ENCODE measurements around the gene PRPF6. TPM values are rescaled to one million over a fixed set of nuclear protein-coding genes. Genes with fewer than 3 reads are reported as not detected.
A peak's percentile ranks its signal among the peaks of the same experiment; 100 is the strongest.

PRPF6 gene
- total and polyA plus RNA-seq, 2 donors from 2014 or later: 51.3 to 73.3 TPM

DNA sequence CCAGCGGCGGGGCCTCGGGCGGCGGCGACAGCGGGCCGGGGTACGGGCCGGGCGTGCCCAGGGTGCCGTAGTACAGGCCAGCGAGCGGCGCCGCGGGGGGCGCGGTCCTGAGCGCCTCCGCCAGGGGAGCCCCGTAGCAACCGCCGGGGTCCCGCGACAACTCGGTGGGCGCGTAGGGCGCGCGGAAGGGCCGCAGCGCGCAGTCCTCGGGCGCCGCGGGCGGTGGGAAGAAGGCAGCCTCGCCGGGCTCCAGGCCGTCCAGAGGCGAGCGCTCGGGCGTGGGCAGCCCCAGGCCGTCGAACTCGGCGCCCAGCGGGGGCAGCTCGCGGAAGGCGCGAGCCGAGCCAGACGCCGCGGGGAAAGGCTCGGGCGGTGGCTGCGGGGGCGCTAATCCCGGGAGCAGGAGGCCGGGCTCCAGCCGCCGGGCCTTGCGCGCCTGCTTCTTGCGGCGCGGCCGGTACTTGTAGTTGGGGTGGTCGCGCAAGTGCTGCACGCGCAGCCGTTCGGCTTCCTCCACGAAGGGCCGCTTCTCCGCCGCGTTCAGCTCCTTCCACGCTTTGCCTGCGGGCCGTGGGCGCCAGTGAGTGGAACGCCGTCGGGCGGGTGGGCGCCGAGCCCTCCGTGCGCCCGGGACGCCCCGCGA, 67.6 kb downstream of the PRPF6 start:
- peaks cover 7% of the 10 kb centered on the region for H3K27me3 ChIP-seq (ENCODE audit: control insufficient read depth, insufficient read depth, low read length)
- DNase-seq (peak in 1 of 5 donors; percentile 42), FAIRE-seq (no peak)
- TF ChIP-seq, protein P1, sequence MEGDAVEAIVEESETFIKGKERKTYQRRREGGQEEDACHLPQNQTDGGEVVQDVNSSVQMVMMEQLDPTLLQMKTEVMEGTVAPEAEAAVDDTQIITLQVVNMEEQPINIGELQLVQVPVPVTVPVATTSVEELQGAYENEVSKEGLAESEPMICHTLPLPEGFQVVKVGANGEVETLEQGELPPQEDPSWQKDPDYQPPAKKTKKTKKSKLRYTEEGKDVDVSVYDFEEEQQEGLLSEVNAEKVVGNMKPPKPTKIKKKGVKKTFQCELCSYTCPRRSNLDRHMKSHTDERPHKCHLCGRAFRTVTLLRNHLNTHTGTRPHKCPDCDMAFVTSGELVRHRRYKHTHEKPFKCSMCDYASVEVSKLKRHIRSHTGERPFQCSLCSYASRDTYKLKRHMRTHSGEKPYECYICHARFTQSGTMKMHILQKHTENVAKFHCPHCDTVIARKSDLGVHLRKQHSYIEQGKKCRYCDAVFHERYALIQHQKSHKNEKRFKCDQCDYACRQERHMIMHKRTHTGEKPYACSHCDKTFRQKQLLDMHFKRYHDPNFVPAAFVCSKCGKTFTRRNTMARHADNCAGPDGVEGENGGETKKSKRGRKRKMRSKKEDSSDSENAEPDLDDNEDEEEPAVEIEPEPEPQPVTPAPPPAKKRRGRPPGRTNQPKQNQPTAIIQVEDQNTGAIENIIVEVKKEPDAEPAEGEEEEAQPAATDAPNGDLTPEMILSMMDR (IDR thresholded peaks at IDR 0.05; ENCODE audit: borderline replicate concordance, extremely low read depth, insufficient read depth): no peak
- H3K9me3 ChIP-seq (ENCODE audit: control insufficient read depth in 2 of 3, insufficient read depth in 1 of 3, low read length in 3 of 3): no peaks in the 10 kb centered on the region
- H3K4me1 ChIP-seq (ENCODE audit: control insufficient read depth in 2 of 3, insufficient read depth in 2 of 3, low read depth in 1 of 3, low read length in 3 of 3): peaks cover 0 to 9% (median 0%) of the 10 kb centered on the region in 3 donors
- no peak overlapping the region for H3K9ac ChIP-seq (ENCODE audit: low read length in 3 of 3)
- H3K36me3 ChIP-seq (ENCODE audit: control insufficient read depth in 2 of 3, insufficient read depth in 3 of 3, low read length in 3 of 3): no peaks in the 10 kb centered on the region
- no peak overlapping the region for H3K27ac ChIP-seq (ENCODE audit: low read depth in 2 of 2, low read length in 2 of 2)
- intact Hi-C loops (cut with DNase I): no loop called here
- H3K4me3 ChIP-seq (ENCODE audit: low read length in 3 of 3): no peak overlapping the region

DNA sequence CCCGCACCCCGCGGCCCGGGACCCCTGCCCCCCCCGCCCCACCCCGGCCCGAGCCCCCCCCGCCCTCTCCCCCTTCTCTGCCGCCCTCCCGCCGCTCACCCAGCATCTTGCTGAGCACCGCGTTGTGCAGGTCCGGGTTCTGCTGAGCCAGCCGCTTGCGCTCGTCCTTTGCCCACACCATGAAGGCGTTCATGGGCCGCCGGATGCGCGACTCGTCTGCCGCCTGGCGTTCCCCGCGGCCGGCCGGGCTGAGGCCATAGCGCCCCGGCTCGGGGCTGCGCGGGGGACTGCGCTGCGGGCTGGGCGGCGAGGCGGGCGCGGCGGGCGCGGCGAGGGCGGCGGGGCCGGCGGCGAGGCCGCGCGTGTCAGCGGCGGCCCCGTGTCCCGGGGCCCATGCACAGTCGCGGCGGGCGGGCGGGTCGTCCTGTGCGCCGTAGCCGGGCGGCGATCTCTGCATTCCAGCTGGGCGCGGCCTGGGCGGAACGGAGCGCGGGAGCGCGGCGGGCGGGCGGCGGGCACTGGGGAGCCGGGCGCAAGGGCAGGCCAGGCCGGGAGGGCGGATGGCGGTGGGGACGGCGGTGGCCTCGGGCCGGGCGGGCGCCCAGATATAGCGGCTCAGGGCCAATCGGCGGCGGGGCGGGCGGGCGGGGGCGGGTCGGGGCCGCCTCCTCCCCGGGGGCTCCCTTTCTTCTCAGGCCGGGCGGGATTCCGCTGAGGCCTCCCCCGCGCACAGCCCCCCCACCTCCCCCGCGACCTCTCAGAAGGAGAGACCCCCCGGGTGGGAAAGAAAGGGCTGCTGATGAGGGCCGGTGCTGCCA, 68.3 kb downstream of the PRPF6 start, which contains the start of gene SOX18:
Gene SOX18 (minus strand): TSS at position 580 of the 818 bp plus-strand sequence. CDS start 123 bp downstream, at position 457.
- H3K27me3 ChIP-seq (ENCODE audit: control insufficient read depth, insufficient read depth, low read length): peaks cover 7% of the 10 kb centered on the region
- intact Hi-C loops (cut with DNase I): no loop called here
- no peak within 1 kb of the TSS for H3K9ac ChIP-seq (ENCODE audit: low read length in 3 of 3)
- H3K36me3 ChIP-seq (ENCODE audit: control insufficient read depth in 2 of 3, insufficient read depth in 3 of 3, low read length in 3 of 3): no peaks in the 10 kb centered on the region
- peak within 1 kb of the TSS; percentile 54 to 68 for H3K27ac ChIP-seq (ENCODE audit: low read depth in 2 of 2, low read length in 2 of 2)
- H3K4me3 ChIP-seq (ENCODE audit: low read length in 3 of 3): peak within 1 kb of the TSS in 1 of 3 donors; percentile 46
- no peaks in the 10 kb centered on the region for H3K9me3 ChIP-seq (ENCODE audit: control insufficient read depth in 2 of 3, insufficient read depth in 1 of 3, low read length in 3 of 3)
- peaks cover 0 to 12% (median 0%) of the 10 kb centered on the region in 3 donors for H3K4me1 ChIP-seq (ENCODE audit: control insufficient read depth in 2 of 3, insufficient read depth in 2 of 3, low read depth in 1 of 3, low read length in 3 of 3)
- TF ChIP-seq, protein P1 (IDR thresholded peaks at IDR 0.05; ENCODE audit: borderline replicate concordance, extremely low read depth, insufficient read depth): no peak
- DNase-seq (peak in 2 of 5 donors; percentile 63 to 86), FAIRE-seq (no peak)

DNA sequence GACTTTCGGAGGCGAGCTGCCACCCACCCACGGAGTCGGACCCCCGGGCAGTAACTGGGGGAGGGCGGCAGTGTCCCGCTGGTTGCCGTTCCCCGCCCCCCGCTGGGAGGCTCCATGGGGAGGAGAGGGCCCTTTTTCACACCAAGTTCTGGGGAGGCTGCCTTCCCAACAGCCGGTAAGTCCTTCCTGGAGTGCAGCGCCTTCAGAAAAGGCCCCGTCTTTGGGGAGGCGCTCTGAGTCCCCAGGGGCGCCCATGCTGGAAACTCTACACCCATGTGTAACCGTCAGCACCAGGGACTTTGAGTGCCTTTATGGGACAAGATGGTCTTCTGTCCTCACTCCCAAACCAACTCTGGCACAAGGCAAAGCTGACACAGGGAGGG, 68.9 kb downstream of the PRPF6 start:
- peak overlapping the region in 1 of 3 donors; percentile 46 for H3K4me3 ChIP-seq (ENCODE audit: low read length in 3 of 3)
- no peak for FAIRE-seq
- H3K27me3 ChIP-seq (ENCODE audit: control insufficient read depth, insufficient read depth, low read length): peaks cover 7% of the 10 kb centered on the region
- H3K4me1 ChIP-seq (ENCODE audit: control insufficient read depth in 2 of 3, insufficient read depth in 2 of 3, low read depth in 1 of 3, low read length in 3 of 3): peaks cover 0 to 14% (median 0%) of the 10 kb centered on the region in 3 donors
- no peaks in the 10 kb centered on the region for H3K36me3 ChIP-seq (ENCODE audit: control insufficient read depth in 2 of 3, insufficient read depth in 3 of 3, low read length in 3 of 3)
- intact Hi-C loops (cut with DNase I): no loop called here
- TF ChIP-seq, protein P1 (IDR thresholded peaks at IDR 0.05; ENCODE audit: borderline replicate concordance, extremely low read depth, insufficient read depth): no peak
- no peaks in the 10 kb centered on the region for H3K9me3 ChIP-seq (ENCODE audit: control insufficient read depth in 2 of 3, insufficient read depth in 1 of 3, low read length in 3 of 3)
- DNase-seq: peak in 1 of 5 donors; percentile 79
- no peak overlapping the region for H3K9ac ChIP-seq (ENCODE audit: low read length in 3 of 3)
- peak overlapping the region; percentile 54 to 68 for H3K27ac ChIP-seq (ENCODE audit: low read depth in 2 of 2, low read length in 2 of 2)
